ENCODE measurements around the gene VWA8. TPM values are rescaled to one million over a fixed set of nuclear protein-coding genes. Genes with fewer than 3 reads are reported as not detected.
"Not testable (repeated sequence)": the region's sequence is repeated elsewhere in the genome, so short reads cannot be mapped to it uniquely, and the experiment has no call there.

VWA8 gene
- total RNA-seq, 2 experiments from 2014 or later: 18.6 to 21.1 TPM

DNA sequence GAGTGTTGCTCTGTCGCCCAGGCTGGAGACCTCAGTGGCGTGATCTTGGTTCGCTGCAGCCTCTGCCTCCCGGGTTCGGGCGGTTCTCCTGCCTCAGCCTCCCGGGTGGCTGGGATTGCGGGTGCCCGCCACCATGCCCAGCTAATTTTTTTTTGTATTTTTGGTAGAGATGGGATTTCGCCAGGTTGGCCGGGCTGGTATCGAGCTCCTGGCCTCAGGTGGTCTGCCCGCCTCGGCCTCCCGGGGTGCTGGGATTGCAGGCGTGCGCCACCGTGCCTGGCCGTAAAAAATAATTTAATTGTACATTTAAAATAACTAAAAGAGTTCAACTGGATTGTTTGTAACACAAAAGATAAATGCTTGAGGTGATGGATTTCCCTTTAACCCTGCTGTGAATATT is 387.3 kb downstream of the VWA8 start:
- DNase-seq; H3K9me3 Mint-ChIP-seq; H3K4me1 Mint-ChIP-seq; H3K27ac Mint-ChIP-seq; H3K27me3 Mint-ChIP-seq; H3K4me3 Mint-ChIP-seq; ATAC-seq (ENCODE audit: low read depth); POLR2A ChIA-PET: not testable (repeated sequence)
- peaks cover 26% of the 10 kb centered on the region for H3K36me3 Mint-ChIP-seq

GRCh38 chr13:41571817-41572340 is 389.0 kb downstream of the VWA8 start:
- ATAC-seq (ENCODE audit: low read depth); POLR2A ChIA-PET: not testable (repeated sequence)

DNA sequence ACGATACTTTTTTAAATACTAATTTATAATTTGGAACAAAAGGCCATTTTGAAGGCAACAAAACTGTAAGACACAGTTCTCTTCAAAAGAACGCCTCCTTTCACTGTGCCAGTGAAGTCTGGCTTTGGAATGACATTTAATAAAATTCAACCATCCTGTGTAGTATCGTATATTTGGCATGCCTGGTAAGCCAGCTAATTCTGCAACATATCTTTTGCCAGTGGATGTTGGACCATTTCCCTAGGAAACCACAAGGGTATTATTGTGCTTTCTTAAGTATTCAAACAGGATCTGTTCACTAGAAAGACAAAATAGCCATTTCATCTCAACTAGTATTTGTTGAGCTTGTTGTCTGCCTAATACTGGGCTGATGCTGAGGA is 391.9 kb downstream of the VWA8 start:
- no peak overlapping the region for H3K4me3 Mint-ChIP-seq
- H3K36me3 Mint-ChIP-seq: peaks cover 12% of the 10 kb centered on the region
- no peaks in the 10 kb centered on the region for H3K9me3 Mint-ChIP-seq
- ATAC-seq (ENCODE audit: low read depth): no peak
- no peak overlapping the region for H3K27ac Mint-ChIP-seq
- DNase-seq: no peak
- no peaks in the 10 kb centered on the region for H3K4me1 Mint-ChIP-seq
- POLR2A ChIA-PET: no interaction called here
- H3K27me3 Mint-ChIP-seq: no peaks in the 10 kb centered on the region

More at GRCh38 chr13:41571817-41572340, 389.0 kb downstream of the VWA8 start:
- H3K9me3 Mint-ChIP-seq, H3K27me3 Mint-ChIP-seq, H3K4me3 Mint-ChIP-seq, H3K4me1 Mint-ChIP-seq, H3K27ac Mint-ChIP-seq, DNase-seq: not testable (repeated sequence)
- H3K36me3 Mint-ChIP-seq: peaks cover 29% of the 10 kb centered on the region

DNA sequence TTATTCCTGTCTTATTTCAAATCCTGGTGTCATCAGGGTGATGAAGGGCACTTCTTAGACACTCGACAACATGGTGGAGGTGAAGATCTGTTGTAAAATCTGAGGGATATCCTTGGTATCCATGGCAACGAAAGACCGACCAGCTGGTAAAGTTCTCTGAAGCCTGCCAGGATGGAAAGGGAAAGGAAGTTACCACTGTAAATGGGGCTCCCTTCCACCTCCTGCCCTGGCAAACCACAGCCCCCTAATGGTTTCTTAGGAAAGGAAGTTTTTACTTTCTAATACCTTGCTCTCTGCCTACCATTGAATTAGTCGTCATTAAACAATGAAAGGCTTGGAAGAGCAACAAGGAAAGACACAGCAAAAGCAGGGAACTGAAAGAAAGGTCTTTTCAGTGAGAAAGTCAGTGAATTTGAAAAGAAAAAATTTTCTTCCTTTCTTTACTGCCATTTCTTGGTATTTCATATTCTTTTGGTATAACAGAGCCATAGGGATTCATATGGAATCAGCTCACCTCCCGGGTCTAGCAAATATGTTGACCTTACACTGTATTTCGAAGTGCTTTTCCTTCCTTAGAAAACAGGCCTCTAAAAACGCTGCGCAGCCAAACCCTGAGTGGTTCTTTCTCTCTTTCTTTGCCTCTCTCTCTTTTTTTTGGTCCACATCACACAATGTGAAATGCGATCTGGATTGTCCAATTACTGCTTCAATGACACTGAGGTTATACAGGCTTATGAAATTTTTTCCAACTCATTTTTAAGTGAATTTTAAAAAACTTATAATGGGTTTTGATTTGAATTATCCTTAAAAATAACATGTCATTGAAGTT is 392.6 kb downstream of the VWA8 start:
- no peak overlapping the region for H3K27ac Mint-ChIP-seq
- peaks cover 12% of the 10 kb centered on the region for H3K36me3 Mint-ChIP-seq
- H3K4me3 Mint-ChIP-seq: no peak overlapping the region
- no peaks in the 10 kb centered on the region for H3K27me3 Mint-ChIP-seq
- POLR2A ChIA-PET: no interaction called here
- H3K4me1 Mint-ChIP-seq: peaks cover 4% of the 10 kb centered on the region
- no peaks in the 10 kb centered on the region for H3K9me3 Mint-ChIP-seq
- no peak for DNase-seq
- no peak for ATAC-seq (ENCODE audit: low read depth)

DNA sequence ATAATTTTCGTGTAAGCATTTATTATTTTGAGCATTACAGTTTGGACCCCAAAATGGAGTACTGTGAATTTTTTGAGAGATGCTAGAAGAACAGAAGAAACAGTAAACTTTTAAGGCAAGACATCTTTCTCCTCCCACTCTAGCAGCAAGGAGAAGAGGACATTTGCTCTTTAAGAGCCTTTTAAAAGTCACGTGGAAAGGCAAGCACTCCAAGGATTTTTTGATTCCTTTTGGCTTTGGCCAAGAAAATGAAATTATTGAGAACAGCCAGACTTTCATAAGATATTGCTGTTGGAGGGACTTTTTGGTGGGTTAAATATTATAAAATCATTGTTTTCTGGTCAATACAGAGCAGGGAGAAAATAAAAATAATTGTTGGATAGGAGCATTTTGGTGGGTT is 393.5 kb downstream of the VWA8 start:
- DNase-seq (no peak), ATAC-seq (ENCODE audit: low read depth) (no peak)
- peaks cover 10% of the 10 kb centered on the region for H3K36me3 Mint-ChIP-seq
- H3K27me3 Mint-ChIP-seq: no peaks in the 10 kb centered on the region
- POLR2A ChIA-PET: no interaction called here
- H3K4me3 Mint-ChIP-seq: no peak overlapping the region
- H3K27ac Mint-ChIP-seq: no peak overlapping the region
- H3K4me1 Mint-ChIP-seq: peaks cover 8% of the 10 kb centered on the region
- H3K9me3 Mint-ChIP-seq: no peaks in the 10 kb centered on the region

DNA sequence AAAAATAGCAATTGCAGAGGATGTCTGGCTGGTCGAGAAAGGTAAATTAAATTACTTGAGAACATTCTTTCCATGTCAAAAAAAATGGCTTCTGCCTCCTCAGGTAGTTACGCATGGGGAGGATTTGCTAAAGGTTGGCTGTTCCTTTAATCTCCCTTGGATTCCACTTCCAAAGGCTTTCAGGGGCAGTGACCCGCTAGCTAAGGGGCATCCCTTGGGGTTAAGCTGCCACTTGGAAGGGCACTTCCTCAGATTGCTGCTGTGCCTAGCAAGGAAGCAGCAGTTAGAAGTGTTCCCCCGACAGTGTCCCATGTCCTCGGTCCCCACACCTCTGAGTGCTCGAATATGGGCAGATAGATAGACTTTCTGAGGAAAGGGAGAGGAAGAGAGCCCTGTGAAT is 395.1 kb downstream of the VWA8 start:
- H3K27ac Mint-ChIP-seq: no peak overlapping the region

DNA sequence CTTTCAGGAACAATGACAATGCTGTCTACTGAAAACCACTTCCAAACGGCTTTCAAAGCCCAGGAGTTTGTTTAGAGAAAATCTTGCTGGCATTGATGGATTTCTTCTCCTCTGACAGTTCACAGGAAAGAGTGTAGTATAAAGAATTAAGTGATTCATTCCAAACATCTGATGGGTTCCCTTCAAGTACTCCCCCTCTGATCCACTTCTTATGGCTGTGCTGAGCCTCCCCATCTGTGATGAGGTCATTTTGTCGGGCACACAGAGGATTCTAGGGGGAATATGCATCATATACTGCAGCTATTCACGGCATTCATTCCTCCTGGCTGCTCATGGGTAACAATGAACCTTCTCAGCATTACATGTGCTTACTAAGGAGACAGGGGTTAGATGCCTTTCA is 395.7 kb downstream of the VWA8 start:
- no peak overlapping the region for H3K27ac Mint-ChIP-seq
- H3K36me3 Mint-ChIP-seq: peaks cover 12% of the 10 kb centered on the region
- no peak for DNase-seq
- no peak for ATAC-seq (ENCODE audit: low read depth)
- H3K4me3 Mint-ChIP-seq: no peak overlapping the region
- H3K4me1 Mint-ChIP-seq: peaks cover 8% of the 10 kb centered on the region
- no peaks in the 10 kb centered on the region for H3K9me3 Mint-ChIP-seq
- no peaks in the 10 kb centered on the region for H3K27me3 Mint-ChIP-seq
- POLR2A ChIA-PET: no interaction called here

More for the DNA sequence above, 395.1 kb downstream of the VWA8 start:
- Mint-ChIP-seq H3K4me3 (no peak overlapping the region), H3K36me3 (peaks cover 12% of the 10 kb centered on the region), H3K27me3 (no peaks in the 10 kb centered on the region), H3K4me1 (peaks cover 8% of the 10 kb centered on the region), H3K9me3 (no peaks in the 10 kb centered on the region)
- DNase-seq (no peak), ATAC-seq (ENCODE audit: low read depth) (no peak)
- POLR2A ChIA-PET: no interaction called here

- POLR2A ChIA-PET: no interaction called here
- H3K36me3 Mint-ChIP-seq: peaks cover 12% of the 10 kb centered on the region
- no peak overlapping the region for H3K27ac Mint-ChIP-seq
Observed at GRCh38 chr13:41563984-41564365, 396.9 kb downstream of the VWA8 start.

GRCh38 chr13:41563341-41563983 is 397.4 kb downstream of the VWA8 start:
- peaks cover 8% of the 10 kb centered on the region for H3K4me1 Mint-ChIP-seq
- no peaks in the 10 kb centered on the region for H3K9me3 Mint-ChIP-seq
- H3K27ac Mint-ChIP-seq: no peak overlapping the region
- H3K4me3 Mint-ChIP-seq: no peak overlapping the region
- peaks cover 10% of the 10 kb centered on the region for H3K36me3 Mint-ChIP-seq
- DNase-seq (no peak), ATAC-seq (ENCODE audit: low read depth) (no peak)
- no peaks in the 10 kb centered on the region for H3K27me3 Mint-ChIP-seq
- POLR2A ChIA-PET: no interaction called here

More at GRCh38 chr13:41563984-41564365, 396.9 kb downstream of the VWA8 start:
- Mint-ChIP-seq H3K4me3 (no peak overlapping the region), H3K9me3 (no peaks in the 10 kb centered on the region), H3K27me3 (no peaks in the 10 kb centered on the region), H3K4me1 (peaks cover 8% of the 10 kb centered on the region)
- DNase-seq (no peak), ATAC-seq (ENCODE audit: low read depth) (no peak)

- ATAC-seq (ENCODE audit: low read depth): no peak
- Mint-ChIP-seq H3K27ac (no peak overlapping the region), H3K9me3 (no peaks in the 10 kb centered on the region), H3K4me1 (peaks cover 8% of the 10 kb centered on the region), H3K4me3 (no peak overlapping the region), H3K27me3 (no peaks in the 10 kb centered on the region), H3K36me3 (peaks cover 5% of the 10 kb centered on the region)
- DNase-seq: no peak
- POLR2A ChIA-PET: no interaction called here
Observed at GRCh38 chr13:41562541-41563178, 398.2 kb downstream of the VWA8 start.

DNA sequence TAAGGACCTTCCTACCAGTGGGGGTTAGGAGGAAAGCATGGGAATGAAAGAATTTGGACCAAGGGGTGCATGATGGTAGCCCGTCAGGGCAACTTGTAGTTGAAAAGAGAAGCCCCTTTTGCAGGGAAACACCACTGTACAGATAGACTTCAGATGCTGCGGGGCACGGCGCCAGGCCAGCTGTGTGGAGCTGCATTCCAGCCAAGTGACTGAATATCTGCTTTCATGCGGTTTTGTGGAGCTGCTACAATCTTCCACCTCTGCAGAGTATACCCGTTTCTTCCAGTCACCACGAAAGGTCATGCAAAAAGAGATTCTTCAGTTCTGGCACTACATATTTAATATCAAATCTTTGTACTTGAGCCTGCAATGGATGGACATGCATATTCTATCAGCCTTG is 398.8 kb downstream of the VWA8 start:
- POLR2A ChIA-PET: no interaction called here
- no peaks in the 10 kb centered on the region for H3K9me3 Mint-ChIP-seq

GRCh38 chr13:41561170-41561569 is 399.7 kb downstream of the VWA8 start:
- no peak for DNase-seq
- Mint-ChIP-seq H3K36me3 (peaks cover 1% of the 10 kb centered on the region), H3K27ac (no peak overlapping the region), H3K4me1 (peaks cover 8% of the 10 kb centered on the region), H3K4me3 (no peak overlapping the region), H3K9me3 (no peaks in the 10 kb centered on the region), H3K27me3 (no peaks in the 10 kb centered on the region)
- ATAC-seq (ENCODE audit: low read depth): no peak
- POLR2A ChIA-PET: no interaction called here

More for the DNA sequence above, 398.8 kb downstream of the VWA8 start:
- Mint-ChIP-seq H3K4me1 (peaks cover 8% of the 10 kb centered on the region), H3K27ac (no peak overlapping the region), H3K27me3 (no peaks in the 10 kb centered on the region), H3K4me3 (no peak overlapping the region), H3K36me3 (peaks cover 3% of the 10 kb centered on the region)
- no peak for ATAC-seq (ENCODE audit: low read depth)
- no peak for DNase-seq

DNA sequence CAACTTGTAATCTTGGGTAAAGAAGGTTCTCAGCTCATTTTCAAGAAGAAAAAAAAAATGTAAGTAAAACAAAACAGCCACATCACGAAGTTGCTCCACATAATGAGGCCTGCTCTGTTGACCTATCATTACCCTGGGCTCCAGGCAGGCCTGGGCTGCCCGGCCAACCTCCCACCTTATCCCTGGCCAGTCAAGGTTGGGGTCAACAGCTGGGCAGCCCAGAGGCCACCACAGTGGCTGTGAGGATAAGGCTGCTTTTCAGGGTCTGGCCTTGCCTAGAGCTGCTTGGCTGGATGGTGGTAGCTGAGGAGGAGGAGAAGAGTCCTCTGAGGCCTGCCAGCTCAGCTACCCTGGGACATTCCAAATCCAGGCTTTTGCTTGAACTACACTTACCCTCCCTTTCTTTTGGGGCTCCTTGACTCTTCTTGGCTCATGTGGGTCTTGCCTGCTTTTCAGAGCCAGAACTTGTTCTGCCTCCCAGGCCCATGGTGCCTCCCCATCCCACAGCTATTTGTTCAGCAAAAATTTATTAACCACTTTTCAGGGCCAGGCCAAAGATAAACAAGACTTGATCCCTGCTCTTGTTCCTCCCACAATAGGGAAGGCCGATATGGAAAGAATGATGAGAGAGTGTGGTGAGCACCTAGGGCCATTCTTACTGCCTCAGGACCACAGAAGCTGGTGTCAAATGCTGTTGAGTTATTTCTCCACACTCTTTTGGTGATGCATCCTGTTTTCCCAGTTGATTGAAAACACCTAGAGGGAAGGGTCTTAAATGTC is 401.9 kb downstream of the VWA8 start:
- H3K4me3 Mint-ChIP-seq: no peak overlapping the region
- H3K27ac Mint-ChIP-seq: no peak overlapping the region
- peaks cover 15% of the 10 kb centered on the region for H3K4me1 Mint-ChIP-seq
- peaks cover 1% of the 10 kb centered on the region for H3K36me3 Mint-ChIP-seq
- POLR2A ChIA-PET: no interaction called here
- no peak for ATAC-seq (ENCODE audit: low read depth)
- DNase-seq: no peak
- no peaks in the 10 kb centered on the region for H3K9me3 Mint-ChIP-seq
- H3K27me3 Mint-ChIP-seq: no peaks in the 10 kb centered on the region

All from activated naive CD8-positive, alpha-beta T cell treated with anti-CD3 and anti-CD28 coated beads, Interleukin-2, amount 10 ng/mL, durations not matched to agents 7 days and 5 days (primary cell).